ENCODE data around the gene RNF8.

DNA sequence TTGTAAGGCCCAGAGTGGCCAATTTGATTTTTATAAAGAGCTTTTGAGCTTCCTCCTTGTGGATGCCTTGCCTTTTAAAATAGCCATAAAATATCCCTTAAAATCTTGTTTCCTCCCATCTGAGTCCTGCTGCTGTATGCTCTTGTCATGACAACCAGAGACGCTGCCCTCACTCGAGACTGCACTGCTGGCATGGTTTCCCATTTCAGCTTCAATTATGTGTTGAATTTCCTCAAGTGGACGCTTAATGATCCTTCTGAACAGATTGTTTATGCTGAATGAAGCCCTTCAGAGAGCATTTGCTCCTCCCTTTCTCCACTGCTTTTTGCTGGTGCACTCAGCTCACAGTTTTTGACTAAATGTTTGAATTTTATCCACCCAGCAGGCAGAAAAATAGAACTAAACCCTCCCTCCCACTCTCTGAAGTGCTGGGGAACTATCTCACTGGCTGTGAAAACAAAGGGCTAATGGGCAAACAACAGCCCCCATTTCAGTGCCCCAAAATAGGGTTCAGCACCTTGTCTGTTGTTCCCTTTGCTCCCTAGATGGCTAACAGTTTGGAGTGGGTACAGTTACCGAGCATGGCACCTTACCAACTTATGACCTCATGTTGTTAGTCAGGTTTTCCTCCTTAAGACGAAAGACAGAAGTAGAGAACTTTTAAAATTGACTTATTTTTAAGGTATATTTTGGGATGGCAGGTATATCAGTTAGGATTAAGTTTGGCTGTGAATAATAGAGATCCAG, 45.5 kb upstream of the RNF8 start:
- TF ChIP-seq, protein P1, sequence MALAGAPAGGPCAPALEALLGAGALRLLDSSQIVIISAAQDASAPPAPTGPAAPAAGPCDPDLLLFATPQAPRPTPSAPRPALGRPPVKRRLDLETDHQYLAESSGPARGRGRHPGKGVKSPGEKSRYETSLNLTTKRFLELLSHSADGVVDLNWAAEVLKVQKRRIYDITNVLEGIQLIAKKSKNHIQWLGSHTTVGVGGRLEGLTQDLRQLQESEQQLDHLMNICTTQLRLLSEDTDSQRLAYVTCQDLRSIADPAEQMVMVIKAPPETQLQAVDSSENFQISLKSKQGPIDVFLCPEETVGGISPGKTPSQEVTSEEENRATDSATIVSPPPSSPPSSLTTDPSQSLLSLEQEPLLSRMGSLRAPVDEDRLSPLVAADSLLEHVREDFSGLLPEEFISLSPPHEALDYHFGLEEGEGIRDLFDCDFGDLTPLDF (CRISPR knock-in tag; IDR thresholded peaks at IDR 0.05) = no peak
- no peak for TF ChIP-seq FOS (IDR thresholded peaks at IDR 0.05; ENCODE audit: extremely low read depth, insufficient read length)
